ENCODE results near the gene PHKG2.

The PHKG2 gene

GRCh38 chr16:30748634-30749445 lies 615 bp downstream of the PHKG2 start:
- Histone ChIP-seq H3K27ac (peak overlapping the region; percentile 48), H3K27me3 (replicated peaks) (no peaks in the 10 kb centered on the region), H3K36me3 (replicated peaks) (peaks cover 23% of the 10 kb centered on the region), H3K4me3 (ENCODE audit: low read depth, low read length) (peak overlapping the region; percentile 84)
- DNase-seq: peak; percentile 43
- in situ Hi-C loops (cut with HindIII; ENCODE audit: low pct_ligation_motif_present, low sequenced_read_pairs): no loop called here
- TF ChIP-seq CTCF (IDR thresholded peaks at IDR 0.05; ENCODE audit: low read depth, low read length, missing control alignments): no peak

GRCh38 chr16:30750201-30750600 lies 2.0 kb downstream of the PHKG2 start:
- no peak overlapping the region for H3K27ac ChIP-seq
- no peak for TF ChIP-seq CTCF (IDR thresholded peaks at IDR 0.05; ENCODE audit: low read depth, low read length, missing control alignments)
- H3K27me3 ChIP-seq (replicated peaks): no peaks in the 10 kb centered on the region
- DNase-seq: no peak
- in situ Hi-C loops (cut with HindIII; ENCODE audit: low pct_ligation_motif_present, low sequenced_read_pairs): no loop called here
- H3K4me3 ChIP-seq (ENCODE audit: low read depth, low read length): no peak overlapping the region
- H3K36me3 ChIP-seq (replicated peaks): peaks cover 22% of the 10 kb centered on the region

GRCh38 chr16:30750876-30751465 lies 2.7 kb downstream of the PHKG2 start:
- no peak for DNase-seq
- in situ Hi-C loops (cut with HindIII; ENCODE audit: low pct_ligation_motif_present, low sequenced_read_pairs): no loop called here
- H3K4me3 ChIP-seq (ENCODE audit: low read depth, low read length): no peak overlapping the region
- no peak for TF ChIP-seq CTCF (IDR thresholded peaks at IDR 0.05; ENCODE audit: low read depth, low read length, missing control alignments)
- H3K27ac ChIP-seq: no peak overlapping the region
- H3K36me3 ChIP-seq (replicated peaks): peaks cover 24% of the 10 kb centered on the region
- no peaks in the 10 kb centered on the region for H3K27me3 ChIP-seq (replicated peaks)

- TF ChIP-seq CTCF (IDR thresholded peaks at IDR 0.05; ENCODE audit: low read depth, low read length, missing control alignments): no peak
- Histone ChIP-seq H3K27me3 (replicated peaks) (no peaks in the 10 kb centered on the region), H3K27ac (no peak overlapping the region), H3K36me3 (replicated peaks) (peaks cover 33% of the 10 kb centered on the region), H3K4me3 (ENCODE audit: low read depth, low read length) (no peak overlapping the region)
- in situ Hi-C loops (cut with HindIII; ENCODE audit: low pct_ligation_motif_present, low sequenced_read_pairs): no loop called here
- no peak for DNase-seq
Measured at GRCh38 chr16:30753596-30753995, 5.4 kb downstream of the PHKG2 start.

- no peaks in the 10 kb centered on the region for H3K27me3 ChIP-seq (replicated peaks)
- TF ChIP-seq CTCF (IDR thresholded peaks at IDR 0.05; ENCODE audit: low read depth, low read length, missing control alignments): no peak
- H3K4me3 ChIP-seq (ENCODE audit: low read depth, low read length): no peak overlapping the region
- H3K27ac ChIP-seq: no peak overlapping the region
- peaks cover 31% of the 10 kb centered on the region for H3K36me3 ChIP-seq (replicated peaks)
- no peak for DNase-seq
- in situ Hi-C loops (cut with HindIII; ENCODE audit: low pct_ligation_motif_present, low sequenced_read_pairs): no loop called here
Measured at GRCh38 chr16:30755955-30756780, 7.9 kb downstream of the PHKG2 start.
